ENCODE data around the gene MPP2. TPM values are rescaled to one million over a fixed set of nuclear protein-coding genes. Genes with fewer than 3 reads are reported as not detected.

The MPP2 gene
- total and polyA plus RNA-seq, 9 of the 15 experiments (the other 6 are each of a cell fraction or from before 2014, with no cell fraction given), result 0.04 to 1.0 (median 0.24) TPM

- peak; percentile 65 for TF ChIP-seq GMEB1 (CRISPR knock-in tag; IDR thresholded peaks at IDR 0.05)
- peak; percentile 47; the same call in 1 of the 2 replicates for TF ChIP-seq FOXP1 (CRISPR knock-in tag; IDR thresholded peaks at IDR 0.05)
- TF ChIP-seq CTBP1 (IDR thresholded peaks at IDR 0.05; ENCODE audit: borderline replicate concordance), result peak; percentile 72
- no peak for TF ChIP-seq NCOA2 (IDR thresholded peaks at IDR 0.05; ENCODE audit: partially characterized antibody in 2 of 2)
- TF ChIP-seq HINFP (tag; conservative IDR thresholded peaks at IDR 0.05; ENCODE audit: low read depth), result no peak
- TF ChIP-seq SNAPC5 (CRISPR knock-in tag; IDR thresholded peaks at IDR 0.05), result no peak
- TF ChIP-seq RBFOX2 (IDR thresholded peaks at IDR 0.05; ENCODE audit: low read depth, low read length), result peak; percentile 69
- no peak for TF ChIP-seq ZFP1 (CRISPR knock-in tag; IDR thresholded peaks at IDR 0.05)
- TF ChIP-seq POLR2G (IDR thresholded peaks at IDR 0.05; ENCODE audit: low read depth, low read length), result peak; percentile 83
- peak; percentile 13; the same call in 1 of the 2 replicates for TF ChIP-seq MYC (IDR thresholded peaks at IDR 0.05; ENCODE audit: low read depth, low read length)
- no peak for TF ChIP-seq MYC (CRISPR knock-in tag; IDR thresholded peaks at IDR 0.05; ENCODE audit: borderline replicate concordance, low read depth)
- TF ChIP-seq RBBP5 (IDR thresholded peaks at IDR 0.05; ENCODE audit: borderline replicate concordance, insufficient read depth, low read length, poor library complexity, severe bottlenecking), result peak; percentile 41
- TF ChIP-seq ASH1L (IDR thresholded peaks at IDR 0.05; ENCODE audit: borderline replicate concordance, low read depth, partially characterized antibody), result no peak
- TF ChIP-seq ZNF263 (CRISPR knock-in tag; IDR thresholded peaks at IDR 0.05; ENCODE audit: borderline replicate concordance), result peak; percentile 85
- no peak for TF ChIP-seq E2F4 (CRISPR knock-in tag; IDR thresholded peaks at IDR 0.05; ENCODE audit: low read depth)
- no peak for TF ChIP-seq TFAM (CRISPR knock-in tag; conservative IDR thresholded peaks at IDR 0.05)
- TF ChIP-seq SIN3A (IDR thresholded peaks at IDR 0.05; ENCODE audit: borderline replicate concordance in 2 of 2, control insufficient read depth in 1 of 2, low read depth in 2 of 2, low read length in 2 of 2), result peak in 1 of 2 experiments; percentile 6; a peak in 1 of 4 replicates
- no peak for TF ChIP-seq ZNF253 (CRISPR knock-in tag; conservative IDR thresholded peaks at IDR 0.05)
- TF ChIP-seq KDM4B (IDR thresholded peaks at IDR 0.05; ENCODE audit: borderline replicate concordance in 2 of 2, low read depth in 1 of 2), result no peak
- peak; percentile 56; the same call in 1 of the 2 replicates for TF ChIP-seq ZFX (CRISPR knock-in tag; IDR thresholded peaks at IDR 0.05)
Observed at GRCh38 chr17:43832976-43833829, 74.1 kb downstream of the MPP2 start, which contains the start of gene MPP3 (continued).

Measured in K562 (cell line).